Measurements from ENCODE around the gene CCDC97.
A peak's percentile ranks its signal among the peaks of the same experiment; 100 is the strongest.

The CCDC97 gene

DNA sequence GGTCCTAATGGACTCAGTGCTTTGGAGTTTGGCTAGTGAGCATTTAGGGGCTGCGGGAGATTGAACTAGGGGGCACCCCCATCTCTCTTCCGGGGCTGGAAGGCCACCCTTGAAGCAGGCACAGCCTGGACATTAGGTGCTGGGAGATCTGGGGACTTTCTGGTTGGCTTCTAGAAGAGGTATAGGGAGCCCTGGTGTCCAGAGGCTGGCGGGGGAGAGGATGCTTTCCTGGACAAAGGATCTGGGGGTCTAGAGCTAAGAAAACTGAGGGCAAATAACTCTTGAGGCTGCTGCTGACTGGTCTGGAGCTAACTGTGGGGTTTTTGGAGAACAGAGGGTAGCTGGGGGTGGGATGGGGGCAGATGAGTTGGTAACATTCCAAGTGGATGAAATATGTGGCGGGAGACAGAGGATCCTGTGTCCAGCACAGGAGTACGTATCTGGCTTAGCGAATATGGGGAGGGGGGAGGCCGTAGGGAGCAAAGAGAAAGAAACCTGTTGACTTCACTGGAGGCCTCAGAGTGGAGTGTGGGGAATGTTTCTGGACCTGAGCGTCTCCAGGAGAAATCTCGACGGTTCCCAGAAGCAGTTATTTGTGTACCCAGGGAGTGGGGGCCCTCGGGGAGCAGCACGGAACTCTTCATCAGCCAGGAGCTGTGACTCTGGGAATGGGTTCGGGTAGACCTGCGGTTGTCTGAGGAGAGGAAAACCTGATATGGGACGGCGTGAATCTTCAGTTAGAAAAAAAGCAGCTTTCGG, 44.4 kb upstream of the CCDC97 start:
- Histone ChIP-seq H3F3A (ENCODE audit: insufficient read depth, low read length) (peaks cover 15% of the 10 kb centered on the region; the same call in 1 of the 2 replicates), H3K27ac (ENCODE audit: low read length) (peak overlapping the region; percentile 97), H3K4me3 (ENCODE audit: low read length) (peak overlapping the region; percentile 93), H3K36me3 (replicated peaks; ENCODE audit: insufficient read depth, low read length) (peaks cover 8% of the 10 kb centered on the region; the same call in 1 of the 2 replicates), H3K4me2 (ENCODE audit: low read depth, low read length) (peak overlapping the region; percentile 78), H2AFZ (ENCODE audit: low read length) (no peak overlapping the region), H3K9me3 (replicated peaks; ENCODE audit: insufficient read depth, low read length) (no peaks in the 10 kb centered on the region), H3K4me1 (ENCODE audit: low read length) (peaks cover 10% of the 10 kb centered on the region; the same call in 1 of the 2 replicates), H3K27me3 (replicated peaks; ENCODE audit: insufficient read depth, low read length) (peaks cover 14% of the 10 kb centered on the region), H4K20me1 (ENCODE audit: insufficient read depth, low read length) (0 out of 2 replicates have a peak, but pooled peaks cover 2% of the 10 kb centered on the region), H3K9ac (ENCODE audit: low read length) (peak overlapping the region; percentile 100), H3K9me2 (replicated peaks; ENCODE audit: insufficient read depth, low read length) (no peaks in the 10 kb centered on the region), H3K79me2 (ENCODE audit: low read length) (peaks cover 57% of the 10 kb centered on the region)
- DNase-seq = peak; percentile 10
- no peak for TF ChIP-seq EZH2 (optimal IDR thresholded peaks at IDR 0.05; ENCODE audit: low read depth, low read length)
- no peak for TF ChIP-seq EZH2phosphoT487 (IDR thresholded peaks at IDR 0.05; ENCODE audit: low read length)
- TF ChIP-seq, protein P1, sequence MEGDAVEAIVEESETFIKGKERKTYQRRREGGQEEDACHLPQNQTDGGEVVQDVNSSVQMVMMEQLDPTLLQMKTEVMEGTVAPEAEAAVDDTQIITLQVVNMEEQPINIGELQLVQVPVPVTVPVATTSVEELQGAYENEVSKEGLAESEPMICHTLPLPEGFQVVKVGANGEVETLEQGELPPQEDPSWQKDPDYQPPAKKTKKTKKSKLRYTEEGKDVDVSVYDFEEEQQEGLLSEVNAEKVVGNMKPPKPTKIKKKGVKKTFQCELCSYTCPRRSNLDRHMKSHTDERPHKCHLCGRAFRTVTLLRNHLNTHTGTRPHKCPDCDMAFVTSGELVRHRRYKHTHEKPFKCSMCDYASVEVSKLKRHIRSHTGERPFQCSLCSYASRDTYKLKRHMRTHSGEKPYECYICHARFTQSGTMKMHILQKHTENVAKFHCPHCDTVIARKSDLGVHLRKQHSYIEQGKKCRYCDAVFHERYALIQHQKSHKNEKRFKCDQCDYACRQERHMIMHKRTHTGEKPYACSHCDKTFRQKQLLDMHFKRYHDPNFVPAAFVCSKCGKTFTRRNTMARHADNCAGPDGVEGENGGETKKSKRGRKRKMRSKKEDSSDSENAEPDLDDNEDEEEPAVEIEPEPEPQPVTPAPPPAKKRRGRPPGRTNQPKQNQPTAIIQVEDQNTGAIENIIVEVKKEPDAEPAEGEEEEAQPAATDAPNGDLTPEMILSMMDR (IDR thresholded peaks at IDR 0.05; ENCODE audit: low read length) = no peak

DNA sequence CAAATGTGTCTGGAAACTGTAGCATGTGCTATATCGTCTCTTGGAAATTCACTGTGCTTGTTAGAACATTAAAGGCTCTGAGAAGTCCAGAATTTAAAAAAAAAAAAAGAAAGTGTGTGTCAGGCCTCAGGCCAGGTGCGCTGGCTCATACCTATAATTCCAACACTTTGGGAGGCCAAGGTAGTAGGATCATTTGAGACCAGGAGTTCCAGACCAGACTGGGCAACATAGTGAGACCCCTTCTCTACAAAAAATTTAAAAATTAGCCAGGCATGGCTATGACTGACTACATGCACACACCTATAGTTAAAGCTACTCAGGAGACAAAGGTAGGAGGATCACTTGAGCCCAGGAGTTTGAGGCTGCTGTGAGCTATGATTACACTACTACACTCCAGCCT, 40.9 kb upstream of the CCDC97 start:
- Histone ChIP-seq H3K4me2 (ENCODE audit: low read depth, low read length) (no peak overlapping the region), H3K9ac (ENCODE audit: low read length) (no peak overlapping the region), H2AFZ (ENCODE audit: low read length) (no peak overlapping the region), H3K79me2 (ENCODE audit: low read length) (peaks cover 91% of the 10 kb centered on the region), H3K9me3 (replicated peaks; ENCODE audit: insufficient read depth, low read length) (no peaks in the 10 kb centered on the region), H3K27ac (ENCODE audit: low read length) (no peak overlapping the region), H4K20me1 (ENCODE audit: insufficient read depth, low read length) (0 out of 2 replicates have a peak, but pooled peaks cover 2% of the 10 kb centered on the region), H3K36me3 (replicated peaks; ENCODE audit: insufficient read depth, low read length) (peaks cover 37% of the 10 kb centered on the region), H3K4me1 (ENCODE audit: low read length) (peaks cover 10% of the 10 kb centered on the region; the same call in 1 of the 2 replicates), H3K27me3 (replicated peaks; ENCODE audit: insufficient read depth, low read length) (no peaks in the 10 kb centered on the region), H3F3A (ENCODE audit: insufficient read depth, low read length) (no peaks in the 10 kb centered on the region), H3K4me3 (ENCODE audit: low read length) (no peak overlapping the region), H3K9me2 (replicated peaks; ENCODE audit: insufficient read depth, low read length) (no peaks in the 10 kb centered on the region)
- TF ChIP-seq, protein P1 (IDR thresholded peaks at IDR 0.05; ENCODE audit: low read length) = no peak
- TF ChIP-seq EZH2phosphoT487 (IDR thresholded peaks at IDR 0.05; ENCODE audit: low read length) = no peak
- DNase-seq = no peak

DNA sequence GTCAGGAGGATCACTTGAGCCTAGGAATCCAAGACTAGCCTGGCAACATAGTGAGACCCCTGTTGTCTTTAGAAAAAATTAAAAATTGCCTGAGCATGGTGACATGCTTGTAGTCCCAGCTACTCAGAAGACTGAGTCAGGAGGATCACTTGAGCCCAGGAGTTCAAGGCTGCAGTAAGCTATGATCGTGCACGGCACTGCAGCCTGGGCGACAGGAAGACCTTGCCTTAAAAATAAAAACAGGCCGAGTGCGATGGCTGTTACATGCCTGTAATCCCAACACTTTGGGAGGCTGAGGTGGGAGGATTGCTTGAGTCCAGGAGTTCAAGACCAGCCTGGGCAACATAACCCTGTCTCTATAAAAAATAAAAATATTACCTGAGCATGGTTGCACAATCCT, 40.4 kb upstream of the CCDC97 start:
- H3K4me2 ChIP-seq (ENCODE audit: low read depth, low read length) = no peak overlapping the region
- no peak for TF ChIP-seq EZH2phosphoT487 (IDR thresholded peaks at IDR 0.05; ENCODE audit: low read length)
- TF ChIP-seq, protein P1 (IDR thresholded peaks at IDR 0.05; ENCODE audit: low read length) = no peak
- peaks cover 42% of the 10 kb centered on the region for H3K36me3 ChIP-seq (replicated peaks; ENCODE audit: insufficient read depth, low read length)
- DNase-seq = no peak
- H3K9ac ChIP-seq (ENCODE audit: low read length) = no peak overlapping the region
- H3K27ac ChIP-seq (ENCODE audit: low read length) = no peak overlapping the region
- no peak overlapping the region for H2AFZ ChIP-seq (ENCODE audit: low read length)
- H3K9me3 ChIP-seq (replicated peaks; ENCODE audit: insufficient read depth, low read length) = no peaks in the 10 kb centered on the region
- peaks cover 93% of the 10 kb centered on the region for H3K79me2 ChIP-seq (ENCODE audit: low read length)
- peaks cover 10% of the 10 kb centered on the region; the same call in 1 of the 2 replicates for H3K4me1 ChIP-seq (ENCODE audit: low read length)
- no peak overlapping the region for H3K4me3 ChIP-seq (ENCODE audit: low read length)
- no peaks in the 10 kb centered on the region for H3K27me3 ChIP-seq (replicated peaks; ENCODE audit: insufficient read depth, low read length)
- 0 out of 2 replicates have a peak, but pooled peaks cover 2% of the 10 kb centered on the region for H4K20me1 ChIP-seq (ENCODE audit: insufficient read depth, low read length)
- H3K9me2 ChIP-seq (replicated peaks; ENCODE audit: insufficient read depth, low read length) = no peaks in the 10 kb centered on the region
- no peaks in the 10 kb centered on the region for H3F3A ChIP-seq (ENCODE audit: insufficient read depth, low read length)
